ENCODE results near the gene FBXW4. TPM values are rescaled to one million over a fixed set of nuclear protein-coding genes. Genes with fewer than 3 reads are reported as not detected.

The FBXW4 gene
- total RNA-seq, 1 donor from 2014 or later: 34.4 TPM

- TF ChIP-seq CTCF (IDR thresholded peaks at IDR 0.05): no peak
- no peak overlapping the region for H3K4me3 Mint-ChIP-seq (ENCODE audit: unreplicated experiment)
- no peaks in the 10 kb centered on the region for H3K27me3 Mint-ChIP-seq (ENCODE audit: low read depth)
- no peak overlapping the region for H3K27ac Mint-ChIP-seq (ENCODE audit: unreplicated experiment)
- peaks cover 9% of the 10 kb centered on the region for H3K4me1 Mint-ChIP-seq (ENCODE audit: low read depth)
- DNase-seq (ENCODE audit: low spot score): no peak
- peaks cover 2% of the 10 kb centered on the region for H3K36me3 Mint-ChIP-seq (ENCODE audit: low read depth)
- peaks cover 3% of the 10 kb centered on the region for H3K9me3 Mint-ChIP-seq (ENCODE audit: low read depth)
Observed at GRCh38 chr10:101575091-101575490, 119.9 kb downstream of the FBXW4 start.

GRCh38 chr10:101573885-101574753 lies 120.9 kb downstream of the FBXW4 start:
- no peak for TF ChIP-seq CTCF (IDR thresholded peaks at IDR 0.05)
- no peak for DNase-seq (ENCODE audit: low spot score)
- Mint-ChIP-seq H3K9me3 (ENCODE audit: low read depth) (peaks cover 3% of the 10 kb centered on the region), H3K4me1 (ENCODE audit: low read depth) (peaks cover 13% of the 10 kb centered on the region), H3K36me3 (ENCODE audit: low read depth) (peaks cover 2% of the 10 kb centered on the region), H3K27me3 (ENCODE audit: low read depth) (peaks cover 2% of the 10 kb centered on the region), H3K27ac (ENCODE audit: unreplicated experiment) (no peak overlapping the region), H3K4me3 (ENCODE audit: unreplicated experiment) (no peak overlapping the region)

GRCh38 chr10:101572785-101573184 lies 122.2 kb downstream of the FBXW4 start:
- no peak for TF ChIP-seq CTCF (IDR thresholded peaks at IDR 0.05)
- peaks cover 3% of the 10 kb centered on the region for H3K9me3 Mint-ChIP-seq (ENCODE audit: low read depth)
- no peak for DNase-seq (ENCODE audit: low spot score)
- peaks cover 13% of the 10 kb centered on the region for H3K4me1 Mint-ChIP-seq (ENCODE audit: low read depth)
- H3K27me3 Mint-ChIP-seq (ENCODE audit: low read depth): peaks cover 2% of the 10 kb centered on the region
- no peak overlapping the region for H3K4me3 Mint-ChIP-seq (ENCODE audit: unreplicated experiment)
- H3K36me3 Mint-ChIP-seq (ENCODE audit: low read depth): no peaks in the 10 kb centered on the region
- no peak overlapping the region for H3K27ac Mint-ChIP-seq (ENCODE audit: unreplicated experiment)

GRCh38 chr10:101572126-101572525 lies 122.8 kb downstream of the FBXW4 start:
- H3K9me3 Mint-ChIP-seq (ENCODE audit: low read depth): peaks cover 3% of the 10 kb centered on the region
- no peak for TF ChIP-seq CTCF (IDR thresholded peaks at IDR 0.05)
- no peak overlapping the region for H3K27ac Mint-ChIP-seq (ENCODE audit: unreplicated experiment)
- DNase-seq (ENCODE audit: low spot score): no peak
- peaks cover 7% of the 10 kb centered on the region for H3K27me3 Mint-ChIP-seq (ENCODE audit: low read depth)
- H3K4me1 Mint-ChIP-seq (ENCODE audit: low read depth): peaks cover 13% of the 10 kb centered on the region
- H3K4me3 Mint-ChIP-seq (ENCODE audit: unreplicated experiment): no peak overlapping the region
- H3K36me3 Mint-ChIP-seq (ENCODE audit: low read depth): no peaks in the 10 kb centered on the region

GRCh38 chr10:101571271-101571925 lies 123.6 kb downstream of the FBXW4 start:
- Mint-ChIP-seq H3K4me1 (ENCODE audit: low read depth) (peaks cover 16% of the 10 kb centered on the region), H3K27ac (ENCODE audit: unreplicated experiment) (no peak overlapping the region), H3K27me3 (ENCODE audit: low read depth) (peaks cover 11% of the 10 kb centered on the region), H3K9me3 (ENCODE audit: low read depth) (peaks cover 3% of the 10 kb centered on the region), H3K4me3 (ENCODE audit: unreplicated experiment) (peak overlapping the region; percentile 73), H3K36me3 (ENCODE audit: low read depth) (no peaks in the 10 kb centered on the region)
- DNase-seq (ENCODE audit: low spot score): no peak
- no peak for TF ChIP-seq CTCF (IDR thresholded peaks at IDR 0.05)
